ENCODE data around the gene UBE2B. TPM values are rescaled to one million over a fixed set of nuclear protein-coding genes. Genes with fewer than 3 reads are reported as not detected.

The UBE2B gene
- total RNA-seq, 1 experiment from 2014 or later, result 91.9 TPM

DNA sequence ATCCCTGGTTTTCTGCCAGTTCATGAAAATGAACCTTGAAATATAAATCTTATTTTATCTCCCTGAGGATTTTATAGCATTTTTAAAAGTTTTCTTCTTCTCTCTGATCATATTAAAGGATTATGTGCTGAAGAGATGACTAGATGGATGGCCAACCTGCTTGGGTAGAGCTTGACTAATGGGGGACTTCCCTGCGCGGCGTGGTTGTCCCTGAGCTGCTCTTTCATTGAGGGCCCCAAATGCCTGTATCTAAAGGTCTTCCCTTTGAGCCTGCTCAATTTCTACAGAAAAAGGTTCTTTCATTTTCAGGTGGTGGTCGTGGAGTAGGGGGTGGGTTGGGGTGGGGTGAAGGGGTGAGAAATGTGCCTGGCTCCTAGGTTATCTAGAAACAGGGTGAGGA lies 60.8 kb downstream of the UBE2B start:
- DNase-seq (ENCODE audit: low read depth, low spot score) (no peak), ATAC-seq (no peak)
- H3K4me3 ChIP-seq (replicated peaks in 1 of 2; ENCODE audit: low read depth in 1 of 2, low read length in 2 of 2), result no peak overlapping the region
- CTCF ChIA-PET, result no interaction called here
- POLR2A ChIA-PET, result no interaction called here
- TF ChIP-seq FOSL1 (IDR thresholded peaks at IDR 0.05; ENCODE audit: low read depth) (no peak), RAD21 (IDR thresholded peaks at IDR 0.05; ENCODE audit: low read depth) (no peak)
- no peak overlapping the region for H2AFZ ChIP-seq (ENCODE audit: low read depth, low read length, poor library complexity, severe bottlenecking)
- H3K9me3 ChIP-seq (ENCODE audit: control insufficient read depth in 1 of 2, insufficient read depth in 1 of 2, low read depth in 1 of 2, low read length in 2 of 2), result no peaks in the 10 kb centered on the region
- no peak overlapping the region for H3K27ac ChIP-seq (ENCODE audit: low read depth, low read length)
- H3K79me2 ChIP-seq (ENCODE audit: insufficient read depth, low read length), result no peaks in the 10 kb centered on the region
- no peaks in the 10 kb centered on the region for H3K9me2 ChIP-seq (ENCODE audit: insufficient read depth)
- no peaks in the 10 kb centered on the region for H3K36me3 ChIP-seq (ENCODE audit: control insufficient read depth in 1 of 2, insufficient read depth in 2 of 2, low read length in 2 of 2)
- peaks cover 0 to 25% of the 10 kb centered on the region in 2 experiments; a peak in 2 of 4 replicates for H3K4me1 ChIP-seq (ENCODE audit: control insufficient read depth in 1 of 2, insufficient read depth in 2 of 2, low read length in 2 of 2)
- H3K4me2 ChIP-seq (ENCODE audit: low read length), result no peak overlapping the region
- RAD21 ChIA-PET (ENCODE audit: low non-redundant PET in 1 of 2, low total read pairs in 2 of 2, uncharacterized antibody in 2 of 2, unreplicated experiment in 2 of 2), result no interaction called here
- intact Hi-C loops (cut with micrococcal nuclease), result no loop called here
- H3K9ac ChIP-seq (ENCODE audit: low read length), result no peak overlapping the region
- no TSS peak for BruUV-seq (replicated peaks)
- H3K27me3 ChIP-seq (ENCODE audit: insufficient read depth, low read length), result no peaks in the 10 kb centered on the region
- H4K20me1 ChIP-seq (ENCODE audit: insufficient read depth), result no peaks in the 10 kb centered on the region

DNA sequence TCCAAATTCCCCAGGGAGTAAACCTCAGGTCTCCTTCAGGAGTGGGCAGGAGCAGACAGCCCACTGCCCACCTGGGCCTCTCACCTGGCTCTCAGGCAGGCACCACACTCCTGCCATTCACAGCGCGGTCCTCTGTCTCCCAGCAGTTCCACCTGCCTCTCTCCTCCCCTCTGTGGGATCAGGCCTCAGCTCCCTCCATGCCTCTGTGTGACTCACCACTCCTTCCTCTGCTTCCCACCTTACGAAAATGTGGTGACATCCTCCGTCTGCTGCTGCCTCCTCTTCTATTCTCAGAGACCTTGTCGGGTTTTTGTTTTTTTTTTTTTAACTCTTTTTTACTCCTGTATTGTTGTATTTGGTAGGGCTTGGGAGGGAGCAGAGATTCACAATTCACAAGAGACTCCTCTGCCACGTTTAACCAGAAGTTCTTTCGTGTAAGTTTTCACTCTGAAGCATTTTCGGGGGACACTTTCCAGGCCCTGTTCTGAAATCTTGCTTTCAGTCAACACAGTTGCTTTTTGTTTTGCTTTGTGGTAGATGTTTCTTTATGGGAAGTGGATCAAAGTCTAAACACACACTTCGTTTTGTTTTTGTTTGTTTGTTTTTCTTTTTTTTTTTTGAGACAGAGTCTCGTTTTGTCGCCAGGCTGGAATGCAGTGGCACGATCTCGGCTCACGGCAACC lies 61.4 kb downstream of the UBE2B start:
- no peaks in the 10 kb centered on the region for H3K79me2 ChIP-seq (ENCODE audit: insufficient read depth, low read length)
- BruUV-seq (replicated peaks), result no TSS peak
- DNase-seq (ENCODE audit: low read depth, low spot score) (no peak), ATAC-seq (no peak)
- ChIA-PET CTCF (no interaction called here), POLR2A (no interaction called here), RAD21 (ENCODE audit: low non-redundant PET in 1 of 2, low total read pairs in 2 of 2, uncharacterized antibody in 2 of 2, unreplicated experiment in 2 of 2) (no interaction called here)
- no peak overlapping the region for H3K9ac ChIP-seq (ENCODE audit: low read length)
- no peak overlapping the region for H3K27ac ChIP-seq (ENCODE audit: low read depth, low read length)
- no peak overlapping the region for H3K4me3 ChIP-seq (replicated peaks in 1 of 2; ENCODE audit: low read depth in 1 of 2, low read length in 2 of 2)
- intact Hi-C loops (cut with micrococcal nuclease), result no loop called here
- H3K9me3 ChIP-seq (ENCODE audit: control insufficient read depth in 1 of 2, insufficient read depth in 1 of 2, low read depth in 1 of 2, low read length in 2 of 2), result no peaks in the 10 kb centered on the region
- H3K4me2 ChIP-seq (ENCODE audit: low read length), result 0 out of 2 replicates have a peak overlapping the region, but pooled peaks have one; percentile 14
- H4K20me1 ChIP-seq (ENCODE audit: insufficient read depth), result no peaks in the 10 kb centered on the region
- no peaks in the 10 kb centered on the region for H3K27me3 ChIP-seq (ENCODE audit: insufficient read depth, low read length)
- no peaks in the 10 kb centered on the region for H3K36me3 ChIP-seq (ENCODE audit: control insufficient read depth in 1 of 2, insufficient read depth in 2 of 2, low read length in 2 of 2)
- TF ChIP-seq, protein P1, sequence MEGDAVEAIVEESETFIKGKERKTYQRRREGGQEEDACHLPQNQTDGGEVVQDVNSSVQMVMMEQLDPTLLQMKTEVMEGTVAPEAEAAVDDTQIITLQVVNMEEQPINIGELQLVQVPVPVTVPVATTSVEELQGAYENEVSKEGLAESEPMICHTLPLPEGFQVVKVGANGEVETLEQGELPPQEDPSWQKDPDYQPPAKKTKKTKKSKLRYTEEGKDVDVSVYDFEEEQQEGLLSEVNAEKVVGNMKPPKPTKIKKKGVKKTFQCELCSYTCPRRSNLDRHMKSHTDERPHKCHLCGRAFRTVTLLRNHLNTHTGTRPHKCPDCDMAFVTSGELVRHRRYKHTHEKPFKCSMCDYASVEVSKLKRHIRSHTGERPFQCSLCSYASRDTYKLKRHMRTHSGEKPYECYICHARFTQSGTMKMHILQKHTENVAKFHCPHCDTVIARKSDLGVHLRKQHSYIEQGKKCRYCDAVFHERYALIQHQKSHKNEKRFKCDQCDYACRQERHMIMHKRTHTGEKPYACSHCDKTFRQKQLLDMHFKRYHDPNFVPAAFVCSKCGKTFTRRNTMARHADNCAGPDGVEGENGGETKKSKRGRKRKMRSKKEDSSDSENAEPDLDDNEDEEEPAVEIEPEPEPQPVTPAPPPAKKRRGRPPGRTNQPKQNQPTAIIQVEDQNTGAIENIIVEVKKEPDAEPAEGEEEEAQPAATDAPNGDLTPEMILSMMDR (IDR thresholded peaks at IDR 0.05 in 2 of 3, conservative IDR thresholded peaks at IDR 0.05 in 1 of 3; ENCODE audit: borderline replicate concordance in 1 of 3, insufficient read depth in 1 of 3, low read depth in 2 of 3, low read length in 2 of 3), result no peak
- TF ChIP-seq, protein P2, sequence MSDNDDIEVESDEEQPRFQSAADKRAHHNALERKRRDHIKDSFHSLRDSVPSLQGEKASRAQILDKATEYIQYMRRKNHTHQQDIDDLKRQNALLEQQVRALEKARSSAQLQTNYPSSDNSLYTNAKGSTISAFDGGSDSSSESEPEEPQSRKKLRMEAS (IDR thresholded peaks at IDR 0.05), result no peak
- TF ChIP-seq CEBPB (IDR thresholded peaks at IDR 0.05; ENCODE audit: low read depth), result no peak
- no peak for TF ChIP-seq ZNF274 (IDR thresholded peaks at IDR 0.05; ENCODE audit: low read depth, low read length)
- TF ChIP-seq SRF (IDR thresholded peaks at IDR 0.05; ENCODE audit: low read depth), result no peak
- no peak for TF ChIP-seq SIN3A (IDR thresholded peaks at IDR 0.05; ENCODE audit: low read depth)
- no peak for TF ChIP-seq JUND (IDR thresholded peaks at IDR 0.05)
- no peak for TF ChIP-seq POLR2A (IDR thresholded peaks at IDR 0.05; ENCODE audit: borderline replicate concordance, extremely low read depth, insufficient read depth, insufficient read length)
- no peak for TF ChIP-seq ATF3 (IDR thresholded peaks at IDR 0.05)
- no peak for TF ChIP-seq CBX3 (IDR thresholded peaks at IDR 0.05; ENCODE audit: low read depth)
- H3K4me1 ChIP-seq (ENCODE audit: control insufficient read depth in 1 of 2, insufficient read depth in 2 of 2, low read length in 2 of 2), result peaks cover 0 to 25% of the 10 kb centered on the region in 2 experiments; a peak in 2 of 4 replicates
- no peak overlapping the region for H2AFZ ChIP-seq (ENCODE audit: low read depth, low read length, poor library complexity, severe bottlenecking)
- H3K9me2 ChIP-seq (ENCODE audit: insufficient read depth), result no peaks in the 10 kb centered on the region
